Parathyroid adenoma (tissue), 2 donors: ENCODE measurements around the gene SLC24A4.

ENCODE experiments used
- H2AFZ ChIP-seq: fragments of 300-600 bp; sonication (generic); one replicate; pipeline ENCODE4 v1.7.0; 2017; ENCODE audit warnings: antibody characterized with exemption, mild to moderate bottlenecking
- H3K27ac ChIP-seq: fragments of 300-600 bp; sonication (generic); one replicate; pipeline ENCODE4 v1.7.0; 2017
- H3K27me3 ChIP-seq: fragments of 300-600 bp; sonication (generic); one replicate; pipeline ENCODE4 v1.7.0; 2017; ENCODE audit warnings: low read length; ENCODE audit not compliant: control insufficient read depth, insufficient read depth
- H3K36me3 ChIP-seq: fragments of 300-600 bp; sonication (generic); one replicate; pipeline ENCODE4 v1.7.0; 2017; ENCODE audit warnings: low read length; ENCODE audit not compliant: control insufficient read depth, insufficient read depth
- H3K4me1 ChIP-seq: fragments of 300-600 bp; sonication (generic); one replicate; pipeline ENCODE4 v1.7.0; 2017; ENCODE audit warnings: control low read depth
- H3K4me2 ChIP-seq: fragments of 300-600 bp; sonication (generic); one replicate; pipeline ENCODE4 v1.7.0; 2017; ENCODE audit warnings: low read length
- H3K4me3 ChIP-seq: fragments of 300-600 bp; sonication (generic); one replicate; pipeline ENCODE4 v1.7.0; 2017; ENCODE audit warnings: low read depth, low read length
- H3K79me2 ChIP-seq: fragments of 300-600 bp; sonication (generic); one replicate; pipeline ENCODE4 v1.7.0; 2017; ENCODE audit warnings: control low read depth
- H3K9ac ChIP-seq: fragments of 300-600 bp; sonication (generic); one replicate; pipeline ENCODE4 v1.7.0; 2017; ENCODE audit warnings: mild to moderate bottlenecking
- H3K9me3 ChIP-seq: fragments of 300-600 bp; sonication (generic); one replicate; pipeline ENCODE4 v1.7.0; 2017; ENCODE audit warnings: low read length; ENCODE audit not compliant: control insufficient read depth
- CTCF ChIP-seq: fragments of 300-600 bp; sonication (generic); IDR thresholded peaks from one replicate; pipeline ENCODE4 v1.7.0; 2017; ENCODE audit warnings: antibody characterized with exemption, mild to moderate bottlenecking
- donor health status: primary hyperparathyroidism.

SLC24A4 gene

GRCh38 chr14:92280554-92281262 lies 42.3 kb upstream of the SLC24A4 start:
- no peak for TF ChIP-seq CTCF

GRCh38 chr14:92282669-92283068 lies 40.3 kb upstream of the SLC24A4 start:
- H3K79me2 ChIP-seq = no peaks in the 10 kb centered on the region
- H3K4me3 ChIP-seq = no peak overlapping the region
- no peaks in the 10 kb centered on the region for H3K27me3 ChIP-seq
- H3K4me1 ChIP-seq = no peaks in the 10 kb centered on the region
- H3K27ac ChIP-seq = no peak overlapping the region
- H3K9me3 ChIP-seq = no peaks in the 10 kb centered on the region
- no peaks in the 10 kb centered on the region for H3K36me3 ChIP-seq
- no peak overlapping the region for H2AFZ ChIP-seq
- TF ChIP-seq CTCF = no peak
- H3K4me2 ChIP-seq = no peak overlapping the region
- H3K9ac ChIP-seq = no peak overlapping the region

More at GRCh38 chr14:92280554-92281262, 42.3 kb upstream of the SLC24A4 start:
- Histone ChIP-seq H2AFZ (no peak overlapping the region), H3K27ac (no peak overlapping the region), H3K36me3 (no peaks in the 10 kb centered on the region), H3K27me3 (no peaks in the 10 kb centered on the region), H3K9me3 (no peaks in the 10 kb centered on the region), H3K4me3 (no peak overlapping the region), H3K9ac (no peak overlapping the region), H3K79me2 (no peaks in the 10 kb centered on the region), H3K4me2 (no peak overlapping the region), H3K4me1 (no peaks in the 10 kb centered on the region)

GRCh38 chr14:92285311-92285710 lies 37.7 kb upstream of the SLC24A4 start:
- Histone ChIP-seq H3K27me3 (no peaks in the 10 kb centered on the region), H3K9me3 (no peaks in the 10 kb centered on the region), H3K27ac (no peak overlapping the region), H3K9ac (no peak overlapping the region), H3K4me1 (no peaks in the 10 kb centered on the region), H2AFZ (no peak overlapping the region), H3K79me2 (no peaks in the 10 kb centered on the region), H3K36me3 (no peaks in the 10 kb centered on the region), H3K4me3 (no peak overlapping the region), H3K4me2 (no peak overlapping the region)
- TF ChIP-seq CTCF = no peak

GRCh38 chr14:92287987-92288386 lies 35.0 kb upstream of the SLC24A4 start:
- Histone ChIP-seq H3K36me3 (no peaks in the 10 kb centered on the region), H3K27me3 (no peaks in the 10 kb centered on the region), H3K79me2 (no peaks in the 10 kb centered on the region), H3K9me3 (no peaks in the 10 kb centered on the region), H2AFZ (no peak overlapping the region), H3K4me3 (no peak overlapping the region), H3K4me1 (no peaks in the 10 kb centered on the region), H3K9ac (no peak overlapping the region), H3K4me2 (no peak overlapping the region), H3K27ac (no peak overlapping the region)
- no peak for TF ChIP-seq CTCF
